Effector CD8-positive, alpha-beta T cell (primary cell): Measurements from ENCODE around the gene DRAXIN.

Source experiments
- DNase-seq: peaks from one replicate; lab custom pipeline; 2025; lab: John Stamatoyannopoulos, UW

DRAXIN gene

DNA sequence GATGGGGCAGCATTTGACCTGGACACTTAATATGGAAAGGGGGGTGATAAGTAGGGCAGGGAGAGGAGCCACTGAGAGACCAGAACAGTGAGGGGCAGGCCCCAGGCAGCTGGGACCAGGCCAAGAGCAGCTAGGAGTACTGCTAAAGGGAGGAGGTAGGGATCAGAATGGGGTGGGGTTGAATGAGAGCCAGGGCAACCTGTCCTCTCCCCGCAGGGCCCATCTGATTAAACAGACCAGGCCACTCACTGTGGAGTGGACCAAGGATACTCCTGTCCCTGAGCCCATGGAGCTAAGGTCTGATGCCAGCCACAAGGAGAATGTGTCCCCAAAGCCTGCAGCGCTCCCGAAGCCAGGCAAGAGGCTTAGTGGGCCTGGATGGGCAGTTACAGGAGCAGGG is 72.6 kb downstream of the DRAXIN start:
- no peak for DNase-seq

DNA sequence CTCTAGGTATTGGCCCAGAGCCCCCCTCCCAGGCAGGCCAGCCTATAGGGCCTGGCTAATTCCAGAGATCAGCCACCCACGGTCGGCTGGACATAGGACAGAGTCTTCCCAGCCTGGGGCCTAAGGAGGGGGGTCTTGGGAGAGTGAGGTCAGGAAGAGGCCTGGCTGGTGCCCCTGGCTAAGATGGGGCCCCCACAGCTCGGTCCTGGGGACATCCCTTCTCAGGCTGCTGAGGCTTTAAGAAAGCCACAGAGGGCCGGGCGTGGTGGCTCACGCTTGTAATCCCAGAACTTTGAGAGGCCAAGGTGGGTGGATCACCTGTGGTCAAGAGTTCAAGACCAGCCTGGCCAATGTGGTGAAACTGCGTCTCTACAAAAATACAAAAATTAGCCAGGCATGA is 73.0 kb downstream of the DRAXIN start:
- no peak for DNase-seq

DNA sequence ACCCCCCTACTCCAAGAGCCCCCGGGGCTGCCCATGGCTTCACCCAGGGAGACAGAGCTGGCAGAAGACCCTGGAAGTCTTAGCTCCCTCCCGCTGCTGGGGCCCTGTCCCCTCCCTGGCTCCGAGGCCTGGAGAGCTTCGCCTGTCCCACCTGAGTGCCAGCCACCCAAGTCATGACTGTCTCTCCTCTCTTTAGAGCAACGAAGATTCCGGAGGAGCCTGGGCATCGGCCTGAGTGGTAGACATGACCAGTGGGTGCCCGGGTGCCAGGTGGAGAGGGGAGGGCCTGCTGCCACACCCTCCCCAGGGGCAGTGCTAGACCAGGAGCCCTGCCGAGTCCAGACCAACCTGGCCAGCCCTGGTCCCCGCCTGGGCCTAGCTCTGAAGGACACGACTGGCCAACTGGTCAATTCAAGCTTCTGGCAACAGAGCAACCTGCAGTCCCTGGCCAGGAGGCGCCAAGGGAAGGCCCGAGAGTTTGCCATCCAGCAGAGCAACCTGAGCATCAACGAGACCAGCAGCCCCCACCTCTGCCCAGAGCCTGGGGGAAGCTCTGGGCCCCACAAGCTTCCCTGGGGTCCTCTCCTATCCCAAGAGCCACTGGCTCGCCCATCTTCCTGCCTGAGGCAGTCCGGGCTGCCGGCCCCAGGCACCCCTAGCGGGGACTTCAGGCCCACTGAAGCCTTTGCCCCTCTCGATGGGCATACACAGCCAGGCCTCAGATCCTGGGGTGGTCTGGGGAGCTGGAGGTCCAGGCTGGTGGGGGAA is 74.3 kb downstream of the DRAXIN start:
- no peak for DNase-seq

DNA sequence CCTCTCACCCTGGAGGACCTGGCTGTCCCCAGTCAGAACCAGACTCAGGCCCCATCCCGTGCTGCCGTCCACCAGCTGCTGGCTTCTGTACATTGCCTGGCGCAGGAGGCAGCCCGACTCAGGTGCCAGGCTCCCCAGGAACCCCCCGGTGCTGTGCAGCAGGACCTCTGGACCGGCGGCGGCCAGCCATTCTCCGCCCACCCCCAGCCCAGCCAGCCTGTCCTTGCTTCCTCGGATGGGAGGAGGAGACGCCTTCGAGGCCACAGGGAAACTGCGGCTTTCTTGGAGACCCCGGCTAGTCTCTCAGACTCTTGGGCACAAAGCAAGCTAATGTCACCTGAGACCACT is 74.9 kb downstream of the DRAXIN start:
- no peak for DNase-seq

DNA sequence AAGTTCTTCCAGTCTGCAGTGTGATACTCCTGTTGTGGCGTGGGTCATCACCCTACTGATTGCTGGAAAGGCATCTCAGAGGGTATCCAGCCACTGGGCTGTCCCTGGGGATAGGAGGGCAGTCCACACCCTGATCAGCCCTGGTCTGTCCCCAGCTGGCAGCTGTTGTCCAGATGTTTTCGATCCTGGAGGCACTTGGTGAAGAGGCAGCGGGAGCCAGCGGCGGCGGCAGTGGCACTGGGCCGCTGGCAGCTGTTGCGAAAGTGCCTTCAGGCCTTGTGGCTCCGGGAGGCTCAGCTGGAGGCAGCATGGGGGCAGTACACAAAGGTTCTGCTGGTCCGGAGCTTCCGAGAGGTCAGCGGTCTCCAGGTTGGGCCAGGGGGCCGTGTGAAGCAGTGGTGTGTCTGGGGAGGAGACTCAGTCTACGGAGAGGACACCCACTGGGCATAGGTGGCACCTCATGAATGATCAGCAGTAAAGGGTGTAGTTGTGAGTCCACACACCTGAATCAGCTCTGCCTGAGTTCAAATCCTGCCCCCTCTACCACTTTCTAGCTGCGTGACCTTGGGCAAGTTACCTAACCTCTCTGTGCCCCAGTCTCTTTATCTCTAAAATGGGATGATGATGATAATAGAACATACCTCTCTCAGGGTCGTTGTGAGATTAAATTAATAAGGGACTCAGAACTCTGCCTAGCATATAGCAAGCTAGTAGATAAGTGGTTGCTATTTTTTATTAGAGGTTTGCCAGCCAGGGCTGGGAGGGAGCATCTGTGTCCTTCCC is 76.6 kb downstream of the DRAXIN start:
- no peak for DNase-seq

DNA sequence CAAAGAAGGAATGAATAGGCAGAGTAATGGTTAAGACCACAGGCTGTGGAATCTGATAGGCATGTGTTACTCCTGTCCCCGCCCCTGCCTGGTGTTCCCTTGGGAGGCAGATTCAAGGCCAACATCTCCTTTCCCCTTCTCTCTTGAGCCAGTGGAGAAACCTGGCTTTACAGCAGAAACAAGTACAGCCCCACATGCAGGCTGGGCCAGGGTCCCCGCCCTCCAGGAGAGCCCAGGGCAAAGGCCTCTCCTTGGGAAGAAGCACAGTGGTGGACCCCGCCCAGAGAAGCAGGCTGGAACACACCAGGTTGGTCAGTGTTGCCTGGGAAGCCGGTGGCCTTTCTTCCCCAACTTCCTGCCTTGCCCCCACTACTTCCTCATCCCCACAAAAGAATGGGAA is 77.3 kb downstream of the DRAXIN start:
- DNase-seq, result no peak

DNA sequence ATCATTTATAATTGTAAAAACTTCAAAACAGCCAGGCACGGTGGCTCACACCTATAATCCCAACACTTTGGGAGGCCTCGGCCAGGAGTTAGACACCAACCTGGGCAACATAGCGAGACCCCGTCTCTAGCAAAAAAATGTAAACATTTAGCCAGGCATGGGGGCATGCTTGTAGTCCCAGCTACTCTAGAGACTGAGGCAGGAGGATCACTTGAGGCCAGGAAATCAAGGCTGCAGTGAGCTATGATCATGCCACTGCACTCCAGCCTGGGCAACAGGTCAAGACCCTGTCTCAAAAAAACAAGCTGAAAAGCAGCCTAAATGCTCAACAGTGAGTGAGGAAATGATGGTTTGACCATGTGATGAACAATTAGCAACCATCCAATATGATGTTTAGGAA is 77.8 kb downstream of the DRAXIN start:
- no peak for DNase-seq

DNA sequence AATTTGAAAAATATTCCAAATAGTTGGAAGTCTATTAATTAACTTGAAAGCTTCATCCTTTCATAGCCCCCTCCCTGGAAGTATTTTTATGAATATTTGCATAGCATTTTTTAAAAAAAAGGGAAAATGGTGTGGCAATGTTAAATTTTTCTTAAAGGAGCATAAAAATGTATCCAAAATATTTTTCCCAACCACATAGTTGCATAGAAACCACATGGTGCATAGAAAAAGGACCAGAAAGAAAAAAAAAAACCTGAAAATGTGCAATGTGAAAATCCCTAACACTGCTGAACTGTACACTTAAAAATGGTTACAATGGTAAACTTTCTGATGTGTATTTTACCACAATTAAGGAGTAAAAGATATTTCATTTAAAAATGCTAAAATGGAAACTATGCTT is 78.5 kb downstream of the DRAXIN start:
- DNase-seq, result no peak

DNA sequence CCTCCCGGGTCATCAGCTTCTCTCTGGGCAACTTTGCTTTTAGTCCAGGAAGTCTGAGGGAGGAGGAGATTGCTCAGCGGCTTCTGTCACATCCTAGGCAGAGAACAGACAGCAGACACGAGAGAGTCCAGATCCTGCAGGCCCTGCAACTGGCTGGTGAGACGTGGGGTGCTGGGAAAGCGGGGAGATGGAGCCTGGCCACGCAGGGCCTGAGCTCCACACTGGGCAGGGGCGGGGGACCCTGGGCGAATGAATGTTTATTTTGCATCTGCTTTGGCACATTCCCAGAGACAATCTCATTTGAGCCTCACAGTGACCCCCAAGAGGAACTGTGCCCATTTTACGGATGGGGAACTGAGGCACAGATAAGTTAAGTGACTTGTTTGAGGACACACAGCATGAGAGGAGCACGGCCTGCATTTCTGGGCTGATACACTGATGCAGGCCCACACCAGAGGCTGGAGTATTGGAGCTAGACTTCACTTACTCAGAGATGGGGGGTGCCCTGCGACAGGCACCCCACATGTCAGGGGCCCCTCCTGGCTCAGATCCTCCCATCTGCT is 80.1 kb downstream of the DRAXIN start:
- no peak for DNase-seq

DNA sequence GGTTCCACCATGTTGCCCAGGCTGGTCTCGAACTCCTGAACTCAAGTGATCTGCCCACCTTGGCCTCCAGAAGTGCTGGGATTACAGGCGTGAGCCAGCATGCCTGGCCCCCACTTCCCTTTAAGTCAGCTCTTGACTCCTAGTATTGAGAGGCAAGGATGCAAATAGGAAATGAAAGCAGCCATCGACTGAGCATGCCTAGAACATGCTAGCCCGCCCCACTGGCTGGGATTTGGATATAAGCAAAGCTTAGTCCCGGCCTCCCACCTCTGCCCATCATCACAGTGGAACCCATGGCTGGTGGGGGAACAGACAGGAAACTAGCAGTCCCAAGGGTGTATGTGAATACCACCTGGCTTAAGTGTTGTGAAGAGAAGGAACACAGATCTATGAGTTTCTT is 80.9 kb downstream of the DRAXIN start:
- no peak for DNase-seq

DNA sequence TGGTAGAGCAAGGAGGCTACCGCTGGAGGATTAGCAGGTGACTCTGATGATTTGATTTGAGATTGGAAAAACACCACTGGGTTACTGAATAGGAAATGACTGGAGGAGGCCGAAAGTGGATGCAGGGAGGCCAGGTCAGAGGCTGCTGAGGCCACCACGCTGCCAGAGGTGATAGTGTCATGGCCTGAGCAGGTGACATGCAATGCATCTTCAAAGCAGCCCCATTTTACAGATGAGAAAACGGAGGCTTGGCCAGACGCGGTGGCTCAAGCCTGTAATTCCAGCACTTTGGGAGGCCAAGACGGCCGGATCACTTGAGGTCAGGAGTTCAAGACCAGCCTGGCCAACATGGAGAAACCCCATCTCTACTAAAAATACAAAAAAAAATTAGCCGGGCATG is 83.2 kb downstream of the DRAXIN start:
- no peak for DNase-seq
